IMR-90 (cell line): Measurements from ENCODE around the gene PAGE1. TPM values are rescaled to one million over a fixed set of nuclear protein-coding genes. Genes with fewer than 3 reads are reported as not detected.

Source experiments
- ATAC-seq: fragments of 200-7000 bp; cut with Tn5 transposase; 2 replicates; pipeline ENCODE4 v1.9.1; 2020; ENCODE audit warnings: low read depth, mild to moderate bottlenecking, moderate library complexity
- BruUV-seq: library from RNA; stranded (reverse); fragments of 400-500 nt; replicated peaks from 2 replicates; lab custom pipeline; 2021; lab: Mats Ljungman, UMichigan
- CTCF ChIA-PET: fragments of 300-600 bp; formaldehyde crosslinking; extraction: SDS; loops from one replicate; lab custom pipeline; 2021; ENCODE audit warnings: antibody characterized with exemption; lab: Yijun Ruan, JAX
- POLR2A ChIA-PET: fragments of 300-600 bp; sonication (Branson Sonifier 250); formaldehyde crosslinking; loops from one replicate; lab custom pipeline; 2022; ENCODE audit warnings: antibody characterized with exemption; ENCODE audit not compliant: unreplicated experiment; lab: Charles Lee
- DNase-seq: peaks from one replicate; pipeline ENCODE4 v3.0.0; 2013
- H2AFZ ChIP-seq: replicated peaks from 2 replicates; pipeline ENCODE3; 2013; ENCODE audit warnings: low read length, mild to moderate bottlenecking; ENCODE audit not compliant: poor library complexity
- H2AK5ac ChIP-seq: 2 replicates; pipeline ENCODE4 v1.6.1; 2013; ENCODE audit warnings: low read depth, low read length, inconsistent platforms
- H2AK9ac ChIP-seq: replicated peaks from 2 replicates; pipeline ENCODE3; 2013; ENCODE audit warnings: mild to moderate bottlenecking, low read depth, low read length, moderate library complexity; ENCODE audit not compliant: poor library complexity
- H2BK120ac ChIP-seq: 2 replicates; pipeline ENCODE4 v1.6.1; 2013; ENCODE audit warnings: low read depth, low read length, inconsistent platforms
- H2BK15ac ChIP-seq: 3 replicates; pipeline ENCODE4 v1.6.1; 2013; ENCODE audit warnings: low read depth, low read length, inconsistent platforms
- H2BK20ac ChIP-seq: 2 replicates; pipeline ENCODE4 v1.6.1; 2013; ENCODE audit warnings: low read depth, mild to moderate bottlenecking, inconsistent platforms, low read length, moderate library complexity
- H2BK5ac ChIP-seq: 2 replicates; pipeline ENCODE4 v1.6.1; 2013; ENCODE audit warnings: mild to moderate bottlenecking, low read depth, low read length, inconsistent platforms; ENCODE audit not compliant: poor library complexity, severe bottlenecking
- H3K14ac ChIP-seq: replicated peaks from 2 replicates; pipeline ENCODE4 v1.6.1; 2013; ENCODE audit warnings: low read depth, low read length, inconsistent platforms
- H3K18ac ChIP-seq: 2 replicates; pipeline ENCODE4 v1.6.1; 2013; ENCODE audit warnings: low read depth, low read length, control low read depth
- H3K23ac ChIP-seq: 2 replicates; pipeline ENCODE4 v1.6.1; 2013; ENCODE audit warnings: low read depth, low read length, inconsistent platforms
- H3K27ac ChIP-seq: 2 replicates; pipeline ENCODE4 v1.5.1; 2013; ENCODE audit warnings: mild to moderate bottlenecking, control low read depth, low read length; ENCODE audit not compliant: insufficient read depth
- H3K27me3 ChIP-seq: 2 replicates; pipeline ENCODE4 v1.6.1; 2013; ENCODE audit warnings: low read length; ENCODE audit not compliant: control insufficient read depth, insufficient read depth
- H3K36me3 ChIP-seq: 2 replicates; pipeline ENCODE4 v1.6.1; 2013; ENCODE audit warnings: low read length, mixed read lengths; ENCODE audit not compliant: control insufficient read depth, insufficient read depth
- H3K4ac ChIP-seq: 2 replicates; pipeline ENCODE4 v1.6.1; 2013; ENCODE audit warnings: low read depth, low read length, inconsistent platforms
- H3K4me1 ChIP-seq: 2 replicates; pipeline ENCODE4 v1.6.1; 2013; ENCODE audit warnings: low read length, mixed read lengths; ENCODE audit not compliant: control insufficient read depth, insufficient read depth
- H3K4me2 ChIP-seq: 2 replicates; pipeline ENCODE4 v1.6.1; 2013; ENCODE audit warnings: low read depth, mild to moderate bottlenecking, control low read depth, low read length, moderate library complexity
- H3K4me3 ChIP-seq: 2 replicates; pipeline ENCODE4 v1.5.1; 2013; ENCODE audit warnings: low read depth, mild to moderate bottlenecking, control low read depth, low read length, moderate library complexity; ENCODE audit not compliant: insufficient read depth
- H3K56ac ChIP-seq: 2 replicates; pipeline ENCODE4 v1.6.1; 2013; ENCODE audit warnings: low read length, inconsistent platforms; ENCODE audit not compliant: insufficient read depth; ENCODE audit errors: extremely low read depth
- H3K79me1 ChIP-seq, 2 experiments: 2 replicates each; pipeline ENCODE4 v1.6.1; 2013; ENCODE audit warnings: low read length in 2 of 2, inconsistent platforms in 1 of 2, low read depth in 1 of 2
- H3K9ac ChIP-seq: 2 replicates; pipeline ENCODE4 v1.6.1; 2013; ENCODE audit warnings: low read depth, low read length, control low read depth
- H3K9me1 ChIP-seq: 2 replicates; pipeline ENCODE4 v1.6.1; 2013; ENCODE audit warnings: low read length, inconsistent platforms; ENCODE audit not compliant: insufficient read depth
- H3K9me3 ChIP-seq: 2 replicates; pipeline ENCODE4 v1.6.1; 2013; ENCODE audit warnings: low read length; ENCODE audit not compliant: control insufficient read depth, insufficient read depth
- H4K20me1 ChIP-seq: 2 replicates; pipeline ENCODE4 v1.6.1; 2013; ENCODE audit warnings: low read length, inconsistent platforms; ENCODE audit not compliant: insufficient read depth
- H4K5ac ChIP-seq: 2 replicates; pipeline ENCODE4 v1.6.1; 2013; ENCODE audit warnings: mild to moderate bottlenecking, low read depth, low read length, control low read depth
- H4K8ac ChIP-seq, 2 experiments: 2 replicates each; pipeline ENCODE4 v1.6.1; 2013; ENCODE audit warnings: low read depth in 2 of 2, low read length in 2 of 2, control low read depth in 1 of 2, inconsistent platforms in 1 of 2
- H4K91ac ChIP-seq: 2 replicates; pipeline ENCODE4 v1.6.1; 2013; ENCODE audit warnings: low read depth, low read length, inconsistent platforms; ENCODE audit not compliant: insufficient read depth
- BHLHE40 ChIP-seq: fragments of 150-350 bp; IDR thresholded peaks from 2 replicates; pipeline ENCODE4 v1.6.1; 2016; ENCODE audit warnings: mild to moderate bottlenecking, low read depth, low read length
- CEBPB ChIP-seq: IDR thresholded peaks from 2 replicates; pipeline ENCODE4 v1.6.1; 2012; ENCODE audit warnings: low read depth, low read length, improper control_type of control experiment
- CHD1 ChIP-seq: IDR thresholded peaks from 2 replicates; pipeline ENCODE4 v1.6.1; 2012; ENCODE audit warnings: low read depth, low read length, improper control_type of control experiment
- CTCF ChIP-seq: conservative IDR thresholded peaks from 2 replicates; pipeline ENCODE4 v1.5.1; 2012; ENCODE audit warnings: mild to moderate bottlenecking, low read depth, low read length, improper control_type of control experiment
- ELK1 ChIP-seq: fragments of 150-350 bp; IDR thresholded peaks from 2 replicates; pipeline ENCODE4 v1.6.1; 2016; ENCODE audit warnings: low read depth, mild to moderate bottlenecking, low read length, moderate library complexity, borderline replicate concordance
- FOS ChIP-seq: fragments of 150-350 bp; IDR thresholded peaks from 2 replicates; pipeline ENCODE4 v1.6.1; 2016; ENCODE audit warnings: low read depth, low read length
- MAFK ChIP-seq: IDR thresholded peaks from 2 replicates; pipeline ENCODE4 v1.6.1; 2012; ENCODE audit warnings: low read depth, low read length, improper control_type of control experiment
- MAZ ChIP-seq: IDR thresholded peaks from 2 replicates; pipeline ENCODE4 v1.6.1; 2012; ENCODE audit warnings: low read depth, mild to moderate bottlenecking, low read length, improper control_type of control experiment, moderate library complexity, borderline replicate concordance
- MXI1 ChIP-seq: IDR thresholded peaks from 2 replicates; pipeline ENCODE4 v1.6.1; 2012; ENCODE audit warnings: low read depth, mild to moderate bottlenecking, low read length, moderate library complexity, borderline replicate concordance
- NFE2L2 ChIP-seq: fragments of 150-350 bp; IDR thresholded peaks from 2 replicates; pipeline ENCODE4 v1.6.1; 2016; ENCODE audit warnings: low read depth, mild to moderate bottlenecking, low read length
- POLR2A ChIP-seq: IDR thresholded peaks from 2 replicates; pipeline ENCODE4 v1.6.1; 2012; ENCODE audit warnings: mild to moderate bottlenecking, low read depth, low read length
- RAD21 ChIP-seq: IDR thresholded peaks from 2 replicates; pipeline ENCODE4 v1.6.1; 2012; ENCODE audit warnings: low read length, improper control_type of control experiment
- RCOR1 ChIP-seq: IDR thresholded peaks from 2 replicates; pipeline ENCODE4 v1.6.1; 2012; ENCODE audit warnings: mild to moderate bottlenecking, low read length, improper control_type of control experiment; ENCODE audit not compliant: insufficient replicate concordance
- RFX5 ChIP-seq: IDR thresholded peaks from 2 replicates; pipeline ENCODE4 v1.8.0; 2012; ENCODE audit warnings: low read depth, mild to moderate bottlenecking, low read length, moderate library complexity
- SMC3 ChIP-seq: fragments of 150-350 bp; IDR thresholded peaks from 2 replicates; pipeline ENCODE4 v1.6.1; 2016; ENCODE audit warnings: low read depth, mild to moderate bottlenecking, antibody characterized with exemption, low read length, moderate library complexity
- USF2 ChIP-seq: fragments of 150-350 bp; IDR thresholded peaks from 2 replicates; pipeline ENCODE4 v1.6.1; 2017; ENCODE audit warnings: mild to moderate bottlenecking, antibody characterized with exemption, low read length, low read depth
- WGBS, 2 experiments: methylation state at CpG; one replicate each; pipeline versions ENCODE4 v1.1.5 to v1.1.7; 2013; ENCODE audit warnings: missing lambda C conversion rate in 2 of 2; ENCODE audit not compliant: insufficient read length in 1 of 2; ENCODE audit errors: extremely low coverage in 2 of 2; 5-methylcytosine and 5-hydroxymethylcytosine counted together
- dilution Hi-C: fragments of 300-500 bp; cut with HindIII; formaldehyde crosslinking; loops from one replicate; pipeline ENCODE4 v1.14.3; 2018; ENCODE audit warnings: low sequenced_read_pairs; ENCODE audit not compliant: unreplicated experiment
- in situ Hi-C: fragments of 300-500 bp; cut with MboI; formaldehyde crosslinking; loops from 3 replicates; pipeline ENCODE4 v1.14.3; 2019; ENCODE audit warnings: low sequenced_read_pairs, inconsistent platforms, mixed read lengths
- intact Hi-C: fragments of 100-400 bp; cut with micrococcal nuclease; formaldehyde crosslinking; loops from 2 replicates; pipeline ENCODE4 v1.10.0; 2022
- polyA plus RNA-seq, 3 experiments: library from polyadenylated mRNA; depleted of rRNA; stranded (reverse); fragments of >200 nt; gene quantifications; 2 replicates each; pipeline ENCODE4 v1.2.3, GENCODE V29; 2012; ENCODE audit warnings: low replicate concordance in 1 of 3
- total RNA-seq: library from RNA; depleted of rRNA; stranded (reverse); fragments of >200 nt; gene quantifications from 2 replicates; pipeline ENCODE4 v1.2.3, GENCODE V29; 2012

Gene PAGE1
- total and polyA plus RNA-seq, 2 of the 4 experiments (the other 2 are of a cell fraction) = not detected

GRCh38 chrX:49664824-49665223 lies 31.0 kb downstream of the PAGE1 start:
- Histone ChIP-seq H4K20me1 (no peaks in the 10 kb centered on the region), H3K4me3 (no peak overlapping the region), H3K27ac (no peak overlapping the region), H3K9me3 (peaks cover 14% of the 10 kb centered on the region; the same call in 1 of the 2 replicates), H4K5ac (no peak overlapping the region), H2BK120ac (no peak overlapping the region), H3K23ac (no peak overlapping the region), H4K8ac (no peak overlapping the region), H3K36me3 (no peaks in the 10 kb centered on the region), H3K14ac (no peak overlapping the region), H3K56ac (no peak overlapping the region), H3K4me1 (no peaks in the 10 kb centered on the region), H3K4ac (no peak overlapping the region), H2BK15ac (no peak overlapping the region), H2AFZ (no peak overlapping the region), H3K4me2 (no peak overlapping the region), H2BK5ac (no peak overlapping the region), H2AK5ac (no peak overlapping the region), H3K18ac (no peak overlapping the region), H2BK20ac (no peak overlapping the region), H4K91ac (no peak overlapping the region), H3K27me3 (no peaks in the 10 kb centered on the region; the same call in 1 of the 2 replicates), H3K9me1 (no peaks in the 10 kb centered on the region), H2AK9ac (no peak overlapping the region), H3K9ac (no peak overlapping the region), H3K79me1 (no peaks in the 10 kb centered on the region)
- intact Hi-C loops = no loop called here
- in situ Hi-C loops = no loop called here
- POLR2A ChIA-PET = no interaction called here
- no peak for TF ChIP-seq SMC3
- TF ChIP-seq USF2 = no peak
- TF ChIP-seq NFE2L2 = no peak
- no peak for TF ChIP-seq CTCF
- TF ChIP-seq BHLHE40 = no peak
- TF ChIP-seq RFX5 = no peak
- TF ChIP-seq MAZ = no peak
- TF ChIP-seq MAFK = no peak
- no peak for TF ChIP-seq POLR2A
- TF ChIP-seq CEBPB = no peak
- no peak for TF ChIP-seq RAD21
- TF ChIP-seq CHD1 = no peak
- TF ChIP-seq MXI1 = no peak
- TF ChIP-seq ELK1 = no peak
- TF ChIP-seq RCOR1 = no peak
- no peak for TF ChIP-seq FOS
- dilution Hi-C loops = no loop called here
- ATAC-seq (no peak), DNase-seq (no peak)
- CTCF ChIA-PET = no interaction called here
- no TSS peak for BruUV-seq
- WGBS, 2 experiments = 85% methylated on average over 5 of the region's 10 CpGs; no CpG with 5 or more reads in 1 of the 2 experiments
